H9 (cell line): ENCODE data around the gene FN1. TPM values are rescaled to one million over a fixed set of nuclear protein-coding genes. Genes with fewer than 3 reads are reported as not detected.

Source experiments
- DNase-seq: peaks from one replicate; pipeline ENCODE4 v3.0.0-alpha.2; 2017
- H2AFZ ChIP-seq: one replicate; pipeline ENCODE4 v1.6.1; 2013; ENCODE audit warnings: mild to moderate bottlenecking, low read length, control low read depth, moderate library complexity
- H2AK5ac ChIP-seq: 2 replicates; pipeline ENCODE4 v1.6.1; 2013; ENCODE audit warnings: low read length, control low read depth, mixed read lengths; ENCODE audit not compliant: insufficient read length
- H2BK120ac ChIP-seq: one replicate; pipeline ENCODE4 v1.6.1; 2013; ENCODE audit warnings: low read depth, mild to moderate bottlenecking, low read length, control low read depth, inconsistent platforms; ENCODE audit not compliant: poor library complexity, severe bottlenecking
- H2BK12ac ChIP-seq: 2 replicates; pipeline ENCODE4 v1.6.1; 2013; ENCODE audit warnings: low read length, control low read depth, mixed read lengths, low read depth; ENCODE audit not compliant: insufficient read length
- H2BK15ac ChIP-seq: 2 replicates; pipeline ENCODE4 v1.6.1; 2013; ENCODE audit warnings: low read depth, low read length, control low read depth
- H2BK20ac ChIP-seq: one replicate; pipeline ENCODE4 v1.6.1; 2013; ENCODE audit warnings: low read depth, mild to moderate bottlenecking, low read length, control low read depth, inconsistent platforms; ENCODE audit not compliant: poor library complexity, severe bottlenecking
- H2BK5ac ChIP-seq: 2 replicates; pipeline ENCODE4 v1.6.1; 2013; ENCODE audit warnings: low read length, control low read depth, mixed read lengths; ENCODE audit not compliant: insufficient read length
- H3K14ac ChIP-seq: 2 replicates; pipeline ENCODE4 v1.6.1; 2013; ENCODE audit warnings: low read length, control low read depth; ENCODE audit not compliant: insufficient read depth
- H3K18ac ChIP-seq: 2 replicates; pipeline ENCODE4 v1.6.1; 2013; ENCODE audit warnings: low read depth, mild to moderate bottlenecking, mixed read lengths, low read length, control low read depth; ENCODE audit not compliant: insufficient read length
- H3K23ac ChIP-seq: 2 replicates; pipeline ENCODE4 v1.6.1; 2013; ENCODE audit warnings: low read length, control low read depth, mixed read lengths, low read depth; ENCODE audit not compliant: insufficient read length
- H3K23me2 ChIP-seq: 2 replicates; pipeline ENCODE4 v1.6.1; 2013; ENCODE audit warnings: low read depth, mild to moderate bottlenecking, mixed read lengths, low read length, control low read depth; ENCODE audit not compliant: insufficient read length, poor library complexity, severe bottlenecking
- H3K27ac ChIP-seq: 2 replicates; pipeline ENCODE4 v1.5.1; 2013; ENCODE audit warnings: low read length, control low read depth, mixed read lengths, low read depth; ENCODE audit not compliant: insufficient read length
- H3K27me3 ChIP-seq: 2 replicates; pipeline ENCODE4 v1.6.1; 2013; ENCODE audit warnings: low read length, control low read depth, inconsistent platforms; ENCODE audit not compliant: insufficient read depth
- H3K4ac ChIP-seq: 2 replicates; pipeline ENCODE4 v1.6.1; 2013; ENCODE audit warnings: low read depth, mild to moderate bottlenecking, control low read depth, inconsistent platforms, low read length, moderate library complexity
- H3K4me1 ChIP-seq: 2 replicates; pipeline ENCODE4 v1.6.1; 2013; ENCODE audit warnings: low read length, control low read depth, inconsistent platforms; ENCODE audit not compliant: insufficient read depth
- H3K4me2 ChIP-seq: 2 replicates; pipeline ENCODE4 v1.6.1; 2013; ENCODE audit warnings: low read length, control low read depth, mixed read lengths; ENCODE audit not compliant: insufficient read length, insufficient read depth
- H3K56ac ChIP-seq: 2 replicates; pipeline ENCODE4 v1.6.1; 2013; ENCODE audit warnings: low read depth, mild to moderate bottlenecking, mixed read lengths, low read length, control low read depth; ENCODE audit not compliant: insufficient read length
- H3K79me1 ChIP-seq: 2 replicates; pipeline ENCODE4 v1.6.1; 2013; ENCODE audit warnings: low read depth, mild to moderate bottlenecking, moderate library complexity, low read length, control low read depth, inconsistent platforms; ENCODE audit not compliant: insufficient read depth, poor library complexity, severe bottlenecking
- H3K79me2 ChIP-seq: 2 replicates; pipeline ENCODE4 v1.6.1; 2013; ENCODE audit warnings: low read length, control low read depth, inconsistent platforms; ENCODE audit not compliant: insufficient read depth
- H3K9ac ChIP-seq: 2 replicates; pipeline ENCODE4 v1.6.1; 2013; ENCODE audit warnings: low read length, control low read depth, mixed read lengths; ENCODE audit not compliant: insufficient read length; ENCODE audit errors: extremely low read depth
- H3K9me3 ChIP-seq: one replicate; pipeline ENCODE4 v1.6.1; 2013; ENCODE audit warnings: low read depth, low read length, inconsistent platforms; ENCODE audit not compliant: control insufficient read depth
- H3T11ph ChIP-seq: one replicate; pipeline ENCODE4 v1.6.1; 2013; ENCODE audit warnings: mild to moderate bottlenecking, low read length, control low read depth, inconsistent platforms
- H4K20me1 ChIP-seq: one replicate; pipeline ENCODE4 v1.6.1; 2013; ENCODE audit not compliant: control insufficient read depth, insufficient read length, insufficient read depth
- H4K5ac ChIP-seq: 2 replicates; pipeline ENCODE4 v1.6.1; 2013; ENCODE audit warnings: low read depth, mild to moderate bottlenecking, mixed read lengths, low read length, control low read depth; ENCODE audit not compliant: insufficient read length
- H4K8ac ChIP-seq: replicated peaks from 2 replicates; pipeline ENCODE4 v1.6.1; 2013; ENCODE audit warnings: low read length, control low read depth, mixed read lengths, low read depth; ENCODE audit not compliant: insufficient read length
- H4K91ac ChIP-seq: 2 replicates; pipeline ENCODE4 v1.6.1; 2013; ENCODE audit warnings: low read depth, mild to moderate bottlenecking, moderate library complexity, mixed read lengths, low read length, control low read depth; ENCODE audit not compliant: insufficient read length
- H3K27ac Mint-ChIP-seq, 3 experiments: 2 replicates in 2 of 3; 3 replicates in 1 of 3; pipeline ENCODE4 v1.8.0; 2020 to 2021; ENCODE audit warnings: mixed read lengths in 3 of 3, mild to moderate bottlenecking in 1 of 3, moderate library complexity in 1 of 3
- H3K27me3 Mint-ChIP-seq: 2 replicates; pipeline ENCODE4 v1.8.0; 2021; ENCODE audit warnings: low read depth, mild to moderate bottlenecking, moderate library complexity, mixed read lengths
- H3K36me3 Mint-ChIP-seq, 3 experiments: 2 replicates in 2 of 3; 3 replicates in 1 of 3; pipeline ENCODE4 v1.8.0; 2020 to 2021; ENCODE audit warnings: low read depth in 3 of 3, mixed read lengths in 3 of 3; ENCODE audit not compliant: insufficient read depth in 1 of 3
- H3K4me1 Mint-ChIP-seq, 2 experiments: 2 replicates each; pipeline ENCODE4 v1.8.0; 2020; ENCODE audit warnings: mixed read lengths in 2 of 2
- H3K4me3 Mint-ChIP-seq, 2 experiments: 2 replicates in 1 of 2; 3 replicates in 1 of 2; pipeline ENCODE4 v1.8.0; 2020 to 2021; ENCODE audit warnings: mild to moderate bottlenecking in 2 of 2, mixed read lengths in 2 of 2, moderate library complexity in 1 of 2
- H3K9me3 Mint-ChIP-seq, 2 experiments: 2 replicates in 1 of 2; 3 replicates in 1 of 2; pipeline ENCODE4 v1.8.0; 2020; ENCODE audit warnings: mild to moderate bottlenecking in 2 of 2, mixed read lengths in 2 of 2, moderate library complexity in 1 of 2
- CTCF ChIP-seq: fragments of 200-600 bp; sonication (generic); conservative IDR thresholded peaks from 3 replicates; pipeline ENCODE4 v1.8.0; 2021; ENCODE audit warnings: antibody characterized with exemption, mild to moderate bottlenecking
- WGBS: extraction: QIAGEN DNeasy Blood & Tissue Kit; methylation state at CpG from one replicate; pipeline ENCODE4 v1.1.7; 2013; ENCODE audit warnings: missing lambda C conversion rate, low lambda C conversion rate, mixed read lengths; ENCODE audit not compliant: insufficient read length; ENCODE audit errors: extremely low coverage; 5-methylcytosine and 5-hydroxymethylcytosine counted together
- total RNA-seq: library from RNA; stranded (reverse); gene quantifications from 2 replicates; pipeline ENCODE4 v1.2.1, GENCODE V29; 2021

The FN1 gene
- total RNA-seq, 1 experiment from 2014 or later: 56.0 TPM

- no peaks in the 10 kb centered on the region for H3K4me1 ChIP-seq
- H3K79me1 ChIP-seq: no peaks in the 10 kb centered on the region
- no peak overlapping the region for H4K8ac ChIP-seq
- no peak overlapping the region for H3K23ac ChIP-seq
- H3K9ac ChIP-seq: no peak overlapping the region
- Mint-ChIP-seq H3K4me3 (no peak overlapping the region), H3K27me3 (no peaks in the 10 kb centered on the region), H3K4me1 (peaks cover 2 to 4% of the 10 kb centered on the region in 2 experiments), H3K9me3 (no peaks in the 10 kb centered on the region), H3K27ac (no peak overlapping the region), H3K36me3 (no peaks in the 10 kb centered on the region)
- no peak overlapping the region for H3K4ac ChIP-seq
- DNase-seq: no peak
- no peak overlapping the region for H2BK20ac ChIP-seq
- H3K27me3 ChIP-seq: no peaks in the 10 kb centered on the region
- H3K23me2 ChIP-seq: no peaks in the 10 kb centered on the region
- H3K56ac ChIP-seq: no peak overlapping the region
- WGBS: no CpG with 5 or more reads among the region's 5 CpGs
- H3K14ac ChIP-seq: no peak overlapping the region
- no peak overlapping the region for H2BK5ac ChIP-seq
- no peak overlapping the region for H3K27ac ChIP-seq
- no peak overlapping the region for H4K91ac ChIP-seq
- H3K9me3 ChIP-seq: no peaks in the 10 kb centered on the region
- no peak overlapping the region for H3K18ac ChIP-seq
- H2BK12ac ChIP-seq: no peak overlapping the region
- no peak overlapping the region for H2BK15ac ChIP-seq
- H2AFZ ChIP-seq: no peak overlapping the region
- H4K5ac ChIP-seq: no peak overlapping the region
- H3K79me2 ChIP-seq: no peaks in the 10 kb centered on the region
- H2BK120ac ChIP-seq: no peak overlapping the region
- H3T11ph ChIP-seq: no peak overlapping the region
- H3K4me2 ChIP-seq: no peak overlapping the region
- H4K20me1 ChIP-seq: no peaks in the 10 kb centered on the region
- TF ChIP-seq CTCF: peak; percentile 21; the same call in 1 of the 3 replicates
- no peak overlapping the region for H2AK5ac ChIP-seq
These were observed 6.5 kb upstream of the FN1 start for GRCh38 chr2:215442401-215442787.
